Loucy (cell line): ENCODE measurements around the gene OR11H6.

Experiments
- CTCF ChIP-seq: fragments of 200-600 bp; sonication (generic); conservative IDR thresholded peaks from 2 replicates; pipeline ENCODE4 v1.5.1; 2014; ENCODE audit warnings: mild to moderate bottlenecking, antibody characterized with exemption, low read length
- EZH2phosphoT487 ChIP-seq: fragments of 200-600 bp; IDR thresholded peaks from 2 replicates; pipeline ENCODE4 v1.6.1; 2018; ENCODE audit warnings: antibody characterized with exemption, mild to moderate bottlenecking, moderate library complexity, borderline replicate concordance

DNA sequence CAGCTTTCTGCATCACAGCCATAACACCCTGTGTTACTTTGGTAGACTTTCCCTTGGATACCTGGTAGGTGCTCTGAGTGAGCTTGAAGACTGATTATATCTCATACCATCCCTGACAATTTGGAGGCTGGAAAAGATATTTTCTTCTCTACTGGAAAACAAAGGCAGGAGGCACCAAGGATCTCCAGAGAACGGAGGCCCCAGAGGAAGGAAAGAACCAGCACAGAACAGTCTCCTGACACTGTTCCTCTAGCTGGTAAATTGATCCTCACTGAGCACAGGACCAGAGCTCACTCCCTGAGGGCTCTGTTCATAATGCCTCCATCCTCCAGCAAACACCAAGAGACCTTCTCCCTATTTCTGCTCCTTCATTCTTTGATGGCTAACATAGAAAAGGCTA is 32.9 kb upstream of the OR11H6 start, which contains the start of gene OR11G2:
- no peak for TF ChIP-seq EZH2phosphoT487
- TF ChIP-seq CTCF: no peak
